Measurements from ENCODE around the gene TRIM75.
"Not testable (repeated sequence)": the region's sequence is repeated elsewhere in the genome, so short reads cannot be mapped to it uniquely, and the experiment has no call there.

- not testable (repeated sequence) for TF ChIP-seq CTCF (conservative IDR thresholded peaks at IDR 0.05; ENCODE audit: low read depth, low read length); EZH2 (IDR thresholded peaks at IDR 0.05; ENCODE audit: borderline replicate concordance, low read depth, low read length, poor library complexity, severe bottlenecking)
Observed at GRCh38 chr4:165025782-165026181, 27.9 kb upstream of the TRIM75 start.

Measured in A673 (cell line).